BLaER1 (cell line): ENCODE results near the gene RGPD8.
"Not testable (repeated sequence)": the region's sequence is repeated elsewhere in the genome, so short reads cannot be mapped to it uniquely, and the experiment has no call there.

Source experiments
- H3K27ac ChIP-seq: shearing (Covaris generic); formaldehyde crosslinking; 2 replicates; pipeline ENCODE4 v1.8.1; 2022
- H3K27me3 ChIP-seq: shearing (Covaris generic); formaldehyde crosslinking; 2 replicates; pipeline ENCODE4 v1.8.1; 2022
- H3K36me3 ChIP-seq: shearing (Covaris generic); formaldehyde crosslinking; 2 replicates; pipeline ENCODE4 v1.8.1; 2022
- H3K4me1 ChIP-seq: shearing (Covaris generic); formaldehyde crosslinking; 2 replicates; pipeline ENCODE4 v1.8.1; 2022
- H3K4me2 ChIP-seq: shearing (Covaris generic); formaldehyde crosslinking; 2 replicates; pipeline ENCODE4 v1.8.1; 2022
- H3K4me3 ChIP-seq: shearing (Covaris generic); formaldehyde crosslinking; 2 replicates; pipeline ENCODE4 v1.8.1; 2022
- H3K9ac ChIP-seq: shearing (Covaris generic); formaldehyde crosslinking; 2 replicates; pipeline ENCODE4 v1.8.1; 2022
- H3K9me3 ChIP-seq: shearing (Covaris generic); formaldehyde crosslinking; 2 replicates; pipeline ENCODE4 v1.8.1; 2022
- H4K20me1 ChIP-seq: shearing (Covaris generic); formaldehyde crosslinking; 2 replicates; pipeline ENCODE4 v1.8.1; 2022
- Cebpa-rat ChIP-seq: shearing (Covaris generic); IDR thresholded peaks from 2 replicates; pipeline ENCODE4 v1.8.1; 2022

RGPD8 gene

GRCh38 chr2:112465382-112465781, 31.9 kb upstream of the RGPD8 start:
- H3K36me3 ChIP-seq: no peaks in the 10 kb centered on the region
- H4K20me1 ChIP-seq: no peaks in the 10 kb centered on the region
- no peak overlapping the region for H3K9ac ChIP-seq
- no peak overlapping the region for H3K4me3 ChIP-seq
- H3K9me3 ChIP-seq: 0 out of 2 replicates have a peak, but pooled peaks cover 6% of the 10 kb centered on the region
- TF ChIP-seq Cebpa-rat: no peak
- H3K27me3 ChIP-seq: no peaks in the 10 kb centered on the region
- no peak overlapping the region for H3K4me2 ChIP-seq
- H3K27ac ChIP-seq: no peak overlapping the region
- no peaks in the 10 kb centered on the region for H3K4me1 ChIP-seq

GRCh38 chr2:112463256-112463655, 29.8 kb upstream of the RGPD8 start:
- Histone ChIP-seq H4K20me1 (no peaks in the 10 kb centered on the region), H3K36me3 (no peaks in the 10 kb centered on the region), H3K27ac (no peak overlapping the region), H3K9me3 (0 out of 2 replicates have a peak, but pooled peaks cover 6% of the 10 kb centered on the region), H3K4me2 (no peak overlapping the region), H3K9ac (no peak overlapping the region), H3K4me3 (no peak overlapping the region), H3K4me1 (no peaks in the 10 kb centered on the region), H3K27me3 (no peaks in the 10 kb centered on the region)
- no peak for TF ChIP-seq Cebpa-rat

DNA sequence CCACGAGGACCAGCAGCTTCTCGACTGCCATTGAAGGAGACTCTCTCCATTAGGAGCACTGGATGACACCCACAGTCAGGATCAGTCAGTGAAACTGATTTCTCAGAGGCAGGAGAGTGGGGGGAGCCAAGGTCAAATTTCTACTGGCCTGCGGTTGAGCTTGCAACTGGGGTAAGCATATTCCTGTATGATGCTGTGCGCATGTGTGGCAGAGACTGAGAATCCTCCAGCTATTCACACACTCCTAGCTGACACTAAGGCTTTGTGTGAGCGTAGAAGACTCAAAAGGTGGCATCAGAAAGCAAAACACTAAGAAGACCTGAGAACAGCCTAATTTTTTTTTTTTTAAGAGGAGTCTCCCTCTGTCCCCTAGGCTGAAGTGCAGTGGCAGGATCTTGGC, 28.7 kb upstream of the RGPD8 start:
- no peak for TF ChIP-seq Cebpa-rat
- H3K9me3 ChIP-seq: 0 out of 2 replicates have a peak, but pooled peaks cover 2% of the 10 kb centered on the region
- no peaks in the 10 kb centered on the region for H3K4me1 ChIP-seq
- H3K36me3 ChIP-seq: no peaks in the 10 kb centered on the region
- H3K4me3 ChIP-seq: no peak overlapping the region
- no peaks in the 10 kb centered on the region for H3K27me3 ChIP-seq
- no peak overlapping the region for H3K4me2 ChIP-seq
- no peak overlapping the region for H3K27ac ChIP-seq
- H3K9ac ChIP-seq: no peak overlapping the region
- H4K20me1 ChIP-seq: no peaks in the 10 kb centered on the region

DNA sequence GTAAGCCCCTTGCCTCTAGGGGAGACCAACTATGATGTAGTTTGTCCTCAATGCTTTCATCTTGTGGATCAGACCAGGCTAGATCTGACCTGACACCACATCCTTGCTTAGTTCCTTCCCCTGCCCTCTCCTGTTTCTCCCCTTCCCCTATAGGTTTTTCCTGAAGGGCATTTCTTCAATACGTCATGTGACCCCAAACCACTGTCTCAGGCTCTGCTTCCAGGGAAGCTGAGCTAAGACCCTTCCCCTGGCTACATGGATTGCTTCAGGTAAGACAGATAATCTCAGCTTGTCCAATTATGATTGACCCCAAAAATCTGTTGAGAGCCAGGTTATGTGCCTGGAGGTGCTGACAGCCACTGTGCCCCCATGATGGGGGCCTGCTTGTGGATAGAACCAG, 25.9 kb upstream of the RGPD8 start:
- Histone ChIP-seq H3K9ac (no peak overlapping the region), H3K36me3 (no peaks in the 10 kb centered on the region), H3K9me3 (no peaks in the 10 kb centered on the region), H3K4me2 (no peak overlapping the region), H3K27ac (no peak overlapping the region), H3K4me1 (no peaks in the 10 kb centered on the region), H4K20me1 (no peaks in the 10 kb centered on the region), H3K4me3 (no peak overlapping the region), H3K27me3 (no peaks in the 10 kb centered on the region)
- TF ChIP-seq Cebpa-rat: no peak

DNA sequence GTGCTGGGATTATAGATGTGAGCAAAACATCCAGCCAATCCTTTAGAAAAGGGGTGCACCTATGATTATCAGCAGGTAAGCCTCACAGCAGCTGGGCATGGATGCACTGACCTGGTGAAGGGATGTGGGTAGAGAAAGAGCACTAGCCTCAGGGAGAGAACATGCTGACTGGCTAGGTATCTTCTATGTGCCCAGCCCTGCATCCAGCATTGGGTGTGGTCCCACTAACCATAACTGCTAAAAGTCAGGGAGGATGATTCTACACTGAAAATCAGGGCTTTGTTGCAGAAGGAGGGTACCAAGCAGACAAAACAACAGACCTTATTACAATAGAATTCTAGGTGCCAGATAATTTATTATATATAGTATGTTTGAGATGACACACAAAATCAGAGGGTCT, 21.1 kb upstream of the RGPD8 start:
- no peak for TF ChIP-seq Cebpa-rat
- no peak overlapping the region for H3K9ac ChIP-seq
- no peaks in the 10 kb centered on the region for H3K27me3 ChIP-seq
- no peak overlapping the region for H3K27ac ChIP-seq
- no peaks in the 10 kb centered on the region for H4K20me1 ChIP-seq
- peaks cover 15% of the 10 kb centered on the region for H3K9me3 ChIP-seq
- no peaks in the 10 kb centered on the region for H3K36me3 ChIP-seq
- H3K4me2 ChIP-seq: no peak overlapping the region
- H3K4me1 ChIP-seq: no peaks in the 10 kb centered on the region
- H3K4me3 ChIP-seq: no peak overlapping the region

GRCh38 chr2:112451317-112451716, 17.9 kb upstream of the RGPD8 start:
- Histone ChIP-seq H3K4me3 (no peak overlapping the region), H3K27me3 (no peaks in the 10 kb centered on the region), H3K4me2 (no peak overlapping the region), H3K9me3 (peaks cover 15% of the 10 kb centered on the region), H3K27ac (no peak overlapping the region), H3K4me1 (no peaks in the 10 kb centered on the region), H4K20me1 (no peaks in the 10 kb centered on the region), H3K9ac (no peak overlapping the region), H3K36me3 (no peaks in the 10 kb centered on the region)
- TF ChIP-seq Cebpa-rat: no peak

DNA sequence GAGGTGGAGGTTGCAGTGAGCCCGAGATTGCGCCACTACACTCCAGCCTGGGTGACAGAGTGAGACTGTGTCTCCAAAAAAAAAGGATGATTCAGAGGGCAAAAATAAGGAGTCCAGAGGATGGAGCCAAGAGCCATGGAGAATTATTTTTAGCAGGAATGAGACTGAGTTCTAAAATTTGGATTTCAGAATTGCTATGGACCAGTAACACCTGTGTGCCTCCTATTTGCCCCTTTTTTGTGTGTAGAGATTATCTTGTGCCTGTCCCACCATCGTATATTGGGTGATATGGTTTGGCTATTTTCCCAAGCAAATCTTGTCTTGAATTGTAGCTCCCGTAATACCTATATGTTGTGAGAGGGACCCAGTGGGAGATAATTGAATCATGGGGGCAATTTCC, 16.4 kb upstream of the RGPD8 start:
- Histone ChIP-seq H3K4me2 (no peak overlapping the region), H4K20me1 (no peaks in the 10 kb centered on the region), H3K9ac (no peak overlapping the region), H3K9me3 (peaks cover 15% of the 10 kb centered on the region), H3K27me3 (no peaks in the 10 kb centered on the region), H3K4me3 (no peak overlapping the region), H3K27ac (no peak overlapping the region), H3K36me3 (no peaks in the 10 kb centered on the region), H3K4me1 (no peaks in the 10 kb centered on the region)
- TF ChIP-seq Cebpa-rat: no peak

- not testable (repeated sequence) for H3K9me3 ChIP-seq, H3K4me1 ChIP-seq, H3K9ac ChIP-seq, H3K27me3 ChIP-seq, H3K4me3 ChIP-seq, H3K4me2 ChIP-seq, H3K27ac ChIP-seq, H4K20me1 ChIP-seq, H3K36me3 ChIP-seq
Observed at GRCh38 chr2:112444256-112444655, 10.8 kb upstream of the RGPD8 start.

- H3K9ac ChIP-seq, H3K27me3 ChIP-seq, H3K4me1 ChIP-seq, H3K36me3 ChIP-seq, H3K27ac ChIP-seq, H3K4me2 ChIP-seq, H3K9me3 ChIP-seq, H4K20me1 ChIP-seq, H3K4me3 ChIP-seq: not testable (repeated sequence)
Observed at GRCh38 chr2:112438603-112439261, 5.3 kb upstream of the RGPD8 start.

GRCh38 chr2:112437405-112437831, 4.0 kb upstream of the RGPD8 start:
- H3K27me3 ChIP-seq: peaks cover 20% of the 10 kb centered on the region
- not testable (repeated sequence) for H3K4me2 ChIP-seq, H3K4me1 ChIP-seq, H3K9me3 ChIP-seq, H3K27ac ChIP-seq, H3K4me3 ChIP-seq, H3K9ac ChIP-seq, H4K20me1 ChIP-seq, H3K36me3 ChIP-seq

- not testable (repeated sequence) for H3K27ac ChIP-seq, H3K9me3 ChIP-seq, H3K4me2 ChIP-seq, H3K4me1 ChIP-seq, H3K36me3 ChIP-seq, H4K20me1 ChIP-seq, H3K4me3 ChIP-seq, H3K9ac ChIP-seq
- H3K27me3 ChIP-seq: peaks cover 24% of the 10 kb centered on the region
Observed at GRCh38 chr2:112436993-112437392, 3.5 kb upstream of the RGPD8 start.

- H3K9me3 ChIP-seq, H3K9ac ChIP-seq, H3K4me2 ChIP-seq, H3K27ac ChIP-seq, H3K4me3 ChIP-seq, H3K4me1 ChIP-seq, H3K36me3 ChIP-seq, H4K20me1 ChIP-seq: not testable (repeated sequence)
- H3K27me3 ChIP-seq: peaks cover 35% of the 10 kb centered on the region
Observed at GRCh38 chr2:112435716-112436431, 2.4 kb upstream of the RGPD8 start.

DNA sequence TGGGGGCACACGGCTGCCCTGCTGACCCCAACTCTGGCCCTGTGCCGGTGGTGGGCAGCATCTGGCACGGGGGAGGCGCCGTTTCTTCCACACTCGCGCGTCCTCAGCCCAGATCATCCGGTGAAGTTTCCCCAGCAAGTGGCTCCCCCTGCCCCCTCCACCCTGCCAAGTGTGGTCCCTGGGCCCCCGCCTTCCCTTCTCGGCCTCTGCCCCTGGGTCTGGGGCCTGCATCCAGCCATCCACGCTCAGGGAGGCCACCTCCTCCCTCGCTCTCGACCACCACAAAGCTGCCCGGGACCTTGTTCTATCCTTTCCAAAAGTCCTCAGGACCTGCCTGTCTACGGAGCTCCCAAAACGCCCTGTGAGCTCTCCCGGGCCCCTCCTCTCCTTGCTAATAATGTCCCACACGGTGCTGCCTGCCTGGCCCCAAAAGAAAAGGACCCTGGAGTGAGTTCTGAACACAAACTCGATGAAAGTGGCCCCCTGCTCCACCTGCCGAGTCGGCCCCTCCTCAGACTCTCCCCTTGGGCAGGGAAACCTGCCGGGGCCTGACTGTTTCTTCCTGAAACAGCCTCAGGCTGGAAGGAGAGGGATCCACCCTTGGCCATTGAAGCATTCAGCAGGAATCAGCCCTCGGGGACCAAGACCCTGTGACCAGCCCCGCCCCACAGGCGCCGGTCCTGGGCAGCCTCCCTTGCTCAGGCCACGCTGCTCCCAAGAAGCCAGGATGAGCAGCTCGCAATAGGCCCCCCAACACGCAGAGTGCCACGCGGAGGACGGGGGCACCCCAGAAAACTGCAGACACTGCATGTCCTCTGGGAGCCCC, 1.7 kb upstream of the RGPD8 start:
- not testable (repeated sequence) for H4K20me1 ChIP-seq

More for the DNA sequence above, 1.7 kb upstream of the RGPD8 start:
- peaks cover 39% of the 10 kb centered on the region for H3K27me3 ChIP-seq
- H3K9ac ChIP-seq, H3K9me3 ChIP-seq, H3K4me2 ChIP-seq, H3K27ac ChIP-seq, H3K36me3 ChIP-seq, H3K4me1 ChIP-seq, H3K4me3 ChIP-seq: not testable (repeated sequence)
